Panc1 (cell line): ENCODE data around the gene FBXL5. TPM values are rescaled to one million over a fixed set of nuclear protein-coding genes. Genes with fewer than 3 reads are reported as not detected.

Source experiments
- ATAC-seq: fragments of 200-7000 bp; cut with Tn5 transposase; 2 replicates; pipeline ENCODE4 v1.9.1; 2020; ENCODE audit warnings: mild to moderate bottlenecking, moderate library complexity
- BruUV-seq: library from RNA; stranded (reverse); fragments of 400-500 nt; replicated peaks from 2 replicates; lab custom pipeline; 2021; lab: Mats Ljungman, UMichigan
- CTCF ChIA-PET: fragments of 300-600 bp; sonication (Branson Sonifier 250); formaldehyde crosslinking; loops from one replicate; lab custom pipeline; 2022; ENCODE audit warnings: antibody characterized with exemption; lab: Charles Lee
- POLR2A ChIA-PET: fragments of 300-600 bp; sonication (Branson Sonifier 250); formaldehyde crosslinking; loops from one replicate; lab custom pipeline; 2022; ENCODE audit warnings: antibody characterized with exemption; lab: Charles Lee
- DNase-seq: peaks from one replicate; pipeline ENCODE4 v3.0.0-alpha.2; 2010; ENCODE audit warnings: low read depth, low spot score
- H3K27ac ChIP-seq: 2 replicates; pipeline ENCODE4 v1.5.1; 2011; ENCODE audit warnings: mild to moderate bottlenecking, low read length, inconsistent platforms
- H3K27me3 ChIP-seq: fragments of 200-500 bp; sonication (Bioruptor generic); 2 replicates; pipeline ENCODE4 v1.6.0; 2014; ENCODE audit warnings: low read length, inconsistent platforms; ENCODE audit not compliant: control insufficient read depth, insufficient read depth
- H3K36me3 ChIP-seq: fragments of 200-500 bp; sonication (Bioruptor generic); 2 replicates; pipeline ENCODE4 v1.5.1; 2014; ENCODE audit warnings: inconsistent platforms, mild to moderate bottlenecking, low read length, moderate library complexity; ENCODE audit not compliant: control insufficient read depth, insufficient read depth
- H3K4me1 ChIP-seq: 2 replicates; pipeline ENCODE4 v1.5.1; 2011; ENCODE audit warnings: inconsistent platforms, mild to moderate bottlenecking, low read length, moderate library complexity; ENCODE audit not compliant: control insufficient read depth, insufficient read depth
- H3K4me3 ChIP-seq, 2 experiments: 2 replicates each; pipeline ENCODE4 v1.5.1; 2011 to 2012; ENCODE audit warnings: low read depth in 2 of 2, low read length in 2 of 2, mild to moderate bottlenecking in 2 of 2, inconsistent platforms in 1 of 2, moderate library complexity in 1 of 2
- H3K9me3 ChIP-seq: fragments of 200-500 bp; sonication (Bioruptor generic); 2 replicates; pipeline ENCODE4 v1.5.1; 2014; ENCODE audit warnings: low read depth, mild to moderate bottlenecking, inconsistent platforms, low read length, moderate library complexity; ENCODE audit not compliant: control insufficient read depth, insufficient read depth
- POLR2AphosphoS5 ChIP-seq: IDR thresholded peaks from 2 replicates; pipeline ENCODE4 v1.6.1; 2012; ENCODE audit warnings: mild to moderate bottlenecking, low read depth, low read length, moderate library complexity
- REST ChIP-seq, 2 experiments: IDR thresholded peaks; 2 replicates each; pipeline ENCODE4 v1.6.1; 2011 to 2012; ENCODE audit warnings: low read depth in 2 of 2, control low read depth in 1 of 2, low read length in 1 of 2, mild to moderate bottlenecking in 1 of 2, moderate library complexity in 1 of 2; ENCODE audit not compliant: insufficient read depth in 1 of 2
- SIN3A ChIP-seq: IDR thresholded peaks from 2 replicates; pipeline ENCODE4 v1.6.1; 2012; ENCODE audit warnings: low read depth, mild to moderate bottlenecking, low read length, moderate library complexity, borderline replicate concordance; ENCODE audit not compliant: insufficient read depth
- TCF7L2 ChIP-seq: IDR thresholded peaks from 2 replicates; pipeline ENCODE4 v1.6.1; 2011; ENCODE audit warnings: mild to moderate bottlenecking, low read depth, low read length, inconsistent platforms
- in situ Hi-C: cut with HindIII; loops from 2 replicates; pipeline ENCODE4 v1.10.0; 2016; ENCODE audit warnings: low sequenced_read_pairs, low pct_unique_long_range_greater_than_20kb
- intact Hi-C: fragments of 100-400 bp; cut with micrococcal nuclease; formaldehyde crosslinking; loops from one replicate; pipeline ENCODE4 v1.10.0; 2022; ENCODE audit not compliant: unreplicated experiment
- total RNA-seq: library from RNA; stranded (reverse); gene quantifications from one replicate; pipeline ENCODE4 v1.2.1, GENCODE V29; 2021; ENCODE audit not compliant: unreplicated experiment
- TF ChIP-seq, protein P1 (sequence below): fragments of 450-650 bp; IDR thresholded peaks from 2 replicates; pipeline ENCODE4 v1.5.1; 2017; ENCODE audit warnings: mild to moderate bottlenecking

FBXL5 gene
- total RNA-seq, 1 experiment from 2014 or later, result 20.2 TPM

DNA sequence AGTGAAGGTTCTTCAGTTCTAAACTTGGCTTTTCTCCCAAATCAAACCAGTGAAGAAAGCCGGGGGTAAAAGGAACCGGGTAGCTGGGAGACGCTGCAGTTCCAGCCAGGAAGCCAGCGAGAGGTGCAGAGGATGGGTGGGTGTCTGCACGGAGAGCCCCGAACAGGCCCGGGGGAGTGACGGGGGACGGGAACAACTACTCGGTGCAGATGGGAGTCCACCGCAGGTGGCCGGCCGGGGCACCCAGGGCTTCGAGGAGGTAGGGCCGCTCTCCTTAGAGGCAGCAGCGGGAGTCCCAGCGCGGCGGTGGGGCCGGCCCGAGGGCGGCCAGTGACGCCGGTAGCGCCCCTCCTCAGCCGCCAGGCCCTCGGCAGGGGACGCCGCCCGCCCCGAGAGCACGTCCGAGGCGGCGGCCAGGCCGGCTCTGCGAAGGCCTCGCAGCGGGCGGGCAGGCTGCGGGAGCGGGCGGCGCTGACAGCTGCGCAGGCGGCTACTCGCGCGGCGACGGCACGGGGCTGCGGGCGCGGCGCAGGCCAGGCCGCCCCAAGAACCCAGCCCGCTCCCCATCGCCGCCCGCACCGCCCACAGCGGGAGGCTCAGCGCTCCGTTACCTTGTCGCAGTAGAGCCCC, 449 bp downstream of the FBXL5 start:
- no peak for DNase-seq
- peak; percentile 82 for ATAC-seq
- no peaks in the 10 kb centered on the region for H3K9me3 ChIP-seq
- H3K27me3 ChIP-seq, result no peaks in the 10 kb centered on the region
- in situ Hi-C loops (no loop called here), intact Hi-C loops (no loop called here)
- TF ChIP-seq POLR2AphosphoS5, result no peak
- TF ChIP-seq SIN3A, result no peak
- TF ChIP-seq TCF7L2, result no peak
- TF ChIP-seq, protein P1, sequence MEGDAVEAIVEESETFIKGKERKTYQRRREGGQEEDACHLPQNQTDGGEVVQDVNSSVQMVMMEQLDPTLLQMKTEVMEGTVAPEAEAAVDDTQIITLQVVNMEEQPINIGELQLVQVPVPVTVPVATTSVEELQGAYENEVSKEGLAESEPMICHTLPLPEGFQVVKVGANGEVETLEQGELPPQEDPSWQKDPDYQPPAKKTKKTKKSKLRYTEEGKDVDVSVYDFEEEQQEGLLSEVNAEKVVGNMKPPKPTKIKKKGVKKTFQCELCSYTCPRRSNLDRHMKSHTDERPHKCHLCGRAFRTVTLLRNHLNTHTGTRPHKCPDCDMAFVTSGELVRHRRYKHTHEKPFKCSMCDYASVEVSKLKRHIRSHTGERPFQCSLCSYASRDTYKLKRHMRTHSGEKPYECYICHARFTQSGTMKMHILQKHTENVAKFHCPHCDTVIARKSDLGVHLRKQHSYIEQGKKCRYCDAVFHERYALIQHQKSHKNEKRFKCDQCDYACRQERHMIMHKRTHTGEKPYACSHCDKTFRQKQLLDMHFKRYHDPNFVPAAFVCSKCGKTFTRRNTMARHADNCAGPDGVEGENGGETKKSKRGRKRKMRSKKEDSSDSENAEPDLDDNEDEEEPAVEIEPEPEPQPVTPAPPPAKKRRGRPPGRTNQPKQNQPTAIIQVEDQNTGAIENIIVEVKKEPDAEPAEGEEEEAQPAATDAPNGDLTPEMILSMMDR, result no peak
- no peak for TF ChIP-seq REST (IDR thresholded peaks at IDR 0.05; ENCODE audit: insufficient read depth in 1 of 2, low read depth in 2 of 2, low read length in 1 of 2)
- no peaks in the 10 kb centered on the region; the same call in 1 of the 2 replicates for H3K36me3 ChIP-seq
- BruUV-seq, result no TSS peak
- CTCF ChIA-PET, result interaction anchor here (0.6 kb wide), 1 partner anchor 24 kb away, joined by 3 read pairs; no protein-coding TSS in a partner anchor
- peak overlapping the region; percentile 90 for H3K27ac ChIP-seq
- peak overlapping the region; percentile 67 to 72 for H3K4me3 ChIP-seq
- POLR2A ChIA-PET, result no interaction called here
- H3K4me1 ChIP-seq, result peaks cover 22% of the 10 kb centered on the region

DNA sequence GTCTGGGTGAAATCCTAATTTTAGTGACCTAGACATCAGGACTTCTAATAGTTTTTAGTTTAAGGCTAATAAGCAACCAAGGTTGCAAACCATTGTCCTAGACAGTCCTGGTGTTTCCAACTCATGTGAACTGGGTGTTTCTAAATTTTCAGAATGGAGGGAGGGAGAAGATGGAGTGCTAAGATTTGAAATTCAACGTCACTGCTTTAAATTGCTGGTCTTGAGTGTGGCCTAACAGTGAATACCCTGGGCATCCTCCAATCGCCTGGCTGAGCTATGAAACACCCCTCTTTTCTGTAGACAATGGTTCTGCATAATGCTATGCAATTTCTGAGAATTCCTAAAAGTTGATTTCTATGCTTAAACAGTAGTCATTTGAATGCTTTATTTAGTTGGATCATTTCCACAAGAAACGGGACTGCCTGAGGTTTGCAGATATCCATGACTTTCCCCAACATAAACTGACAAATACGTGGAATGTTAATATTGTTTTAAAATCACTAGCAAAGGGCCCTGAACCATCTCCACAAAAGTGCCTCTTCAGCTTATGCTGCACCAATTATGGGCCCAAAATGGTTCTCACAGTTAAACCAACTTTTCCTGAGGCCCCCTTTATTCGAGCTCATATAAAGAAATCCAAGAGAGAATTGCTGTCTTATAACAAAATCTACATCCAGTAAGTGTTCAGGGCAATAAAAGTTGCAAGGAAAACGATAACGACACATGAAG, 1.1 kb downstream of the FBXL5 start:
- no peak for DNase-seq
- no peaks in the 10 kb centered on the region for H3K27me3 ChIP-seq
- H3K36me3 ChIP-seq, result no peaks in the 10 kb centered on the region; the same call in 1 of the 2 replicates
- TF ChIP-seq REST (IDR thresholded peaks at IDR 0.05; ENCODE audit: insufficient read depth in 1 of 2, low read depth in 2 of 2, low read length in 1 of 2), result no peak
- no peak for TF ChIP-seq POLR2AphosphoS5
- TF ChIP-seq SIN3A, result no peak
- TF ChIP-seq, protein P1, result no peak
- TF ChIP-seq TCF7L2, result no peak
- POLR2A ChIA-PET, result no interaction called here
- intact Hi-C loops, result no loop called here
- H3K9me3 ChIP-seq, result no peaks in the 10 kb centered on the region
- peak overlapping the region; percentile 67 to 72 for H3K4me3 ChIP-seq
- H3K27ac ChIP-seq, result peak overlapping the region; percentile 90
- in situ Hi-C loops, result no loop called here
- H3K4me1 ChIP-seq, result peaks cover 24% of the 10 kb centered on the region
- CTCF ChIA-PET, result interaction anchor here (0.6 kb wide), 1 partner anchor 24 kb away, joined by 3 read pairs; no protein-coding TSS in a partner anchor
- TSS peak; percentile 65 for BruUV-seq
- no peak for ATAC-seq
